NCI-H2171 treated with DMSO at 0.1 percent for 48 hours (cell line): Measurements from ENCODE around the gene ZNF682.
"Not testable (repeated sequence)": the region's sequence is repeated elsewhere in the genome, so short reads cannot be mapped to it uniquely, and the experiment has no call there.

Experiments used
- DNase-seq: peaks from one replicate; lab custom pipeline; 2025; lab: John Stamatoyannopoulos, UW

The ZNF682 gene

DNA sequence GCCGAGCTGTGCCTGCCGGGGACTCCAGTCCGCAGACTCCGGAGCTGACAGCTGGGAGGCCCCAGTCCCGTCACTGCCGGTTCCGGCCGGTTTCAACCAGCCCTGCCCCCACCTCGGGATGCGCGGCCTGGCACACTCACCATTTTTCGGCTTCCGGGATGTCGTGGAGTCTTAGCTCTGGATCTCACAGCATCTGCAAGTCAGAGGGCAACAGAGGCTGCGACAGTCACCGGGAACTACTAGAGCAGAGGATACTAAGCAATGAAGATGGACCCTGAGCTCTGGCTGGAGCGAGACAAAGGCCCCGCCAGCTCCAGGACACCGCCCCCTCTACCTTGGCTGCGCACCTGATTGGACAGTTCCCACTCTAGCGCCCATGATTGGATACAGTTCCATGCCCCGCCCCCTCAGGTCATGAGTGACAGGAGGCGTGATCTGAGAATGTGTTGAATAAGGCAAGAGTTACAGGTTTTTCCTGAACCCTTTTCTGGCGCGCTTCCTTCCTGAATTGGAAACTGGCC is at the start of gene ZNF682:
TSS of gene ZNF682 (minus strand) at position 303 of the 521 bp plus-strand sequence. CDS start at position 143, 160 bp downstream.
- peak; percentile 96 for DNase-seq

DNA sequence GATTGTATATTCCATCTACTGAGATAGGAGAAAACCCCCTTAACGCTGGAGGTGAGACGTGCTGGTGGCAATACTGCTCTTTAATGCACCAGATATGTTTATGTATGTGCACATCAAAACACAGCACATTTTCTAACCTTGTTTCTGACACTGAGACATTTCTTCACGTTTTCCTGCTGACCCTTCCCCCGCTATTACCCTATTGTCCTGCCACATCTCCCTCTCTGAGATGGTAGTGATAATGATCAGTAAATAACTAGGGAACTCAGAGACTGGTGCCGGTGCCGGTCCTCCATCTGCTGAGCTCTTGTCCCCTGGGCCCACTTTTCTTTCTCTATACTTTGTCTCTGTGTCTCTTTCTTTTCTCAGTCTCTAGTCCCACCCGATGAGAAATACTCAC is 43.6 kb upstream of the ZNF682 start:
- peak; percentile 2 for DNase-seq

DNA sequence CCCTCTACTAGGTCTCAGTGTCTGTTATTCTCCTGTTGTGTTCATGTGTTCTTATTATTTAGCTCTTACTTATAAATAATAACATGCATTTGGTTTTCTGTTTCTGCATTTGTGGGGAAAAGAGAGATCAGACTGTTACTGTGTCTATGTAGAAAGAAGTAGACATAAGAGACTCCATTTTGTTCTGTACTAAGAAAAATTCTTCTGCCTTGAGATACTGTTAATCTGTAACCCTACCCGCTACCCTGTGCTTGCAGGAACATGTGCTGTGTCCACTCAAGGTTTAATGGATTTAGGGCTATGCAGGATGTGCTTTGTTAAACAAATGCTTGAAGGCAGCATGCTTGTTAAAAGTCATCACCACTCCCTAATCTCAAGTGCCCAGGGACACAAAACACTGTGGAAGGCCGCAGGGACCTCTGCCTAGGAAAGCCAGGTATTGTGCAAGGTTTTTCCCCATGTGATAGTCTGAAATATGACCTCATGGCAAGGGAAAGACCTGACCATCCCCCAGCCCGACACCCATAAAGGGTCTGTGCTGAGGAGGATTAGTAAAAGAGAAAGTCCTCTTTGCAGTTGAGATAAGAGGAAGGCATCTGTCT is 43.0 kb upstream of the ZNF682 start:
- not testable (repeated sequence) for DNase-seq

DNA sequence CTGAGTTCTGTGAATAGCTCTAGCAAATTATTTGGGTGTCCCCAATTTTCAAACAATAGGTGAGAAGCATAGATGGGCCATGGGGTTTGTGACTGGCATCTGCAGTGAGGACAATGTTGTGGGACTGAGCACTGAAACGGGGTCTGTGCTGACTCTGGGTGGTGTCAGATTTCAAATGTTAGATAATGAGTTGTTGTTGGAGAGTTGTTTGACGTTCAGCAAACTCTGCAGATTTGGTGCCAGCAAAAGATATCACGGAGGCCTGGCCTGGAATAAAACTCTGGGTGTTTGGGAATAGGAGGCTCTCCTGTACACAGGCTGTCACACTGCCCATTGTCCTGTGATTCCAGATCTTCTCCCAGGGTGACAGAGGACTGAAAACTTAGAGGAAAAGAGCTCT is 41.4 kb upstream of the ZNF682 start:
- DNase-seq: no peak

DNA sequence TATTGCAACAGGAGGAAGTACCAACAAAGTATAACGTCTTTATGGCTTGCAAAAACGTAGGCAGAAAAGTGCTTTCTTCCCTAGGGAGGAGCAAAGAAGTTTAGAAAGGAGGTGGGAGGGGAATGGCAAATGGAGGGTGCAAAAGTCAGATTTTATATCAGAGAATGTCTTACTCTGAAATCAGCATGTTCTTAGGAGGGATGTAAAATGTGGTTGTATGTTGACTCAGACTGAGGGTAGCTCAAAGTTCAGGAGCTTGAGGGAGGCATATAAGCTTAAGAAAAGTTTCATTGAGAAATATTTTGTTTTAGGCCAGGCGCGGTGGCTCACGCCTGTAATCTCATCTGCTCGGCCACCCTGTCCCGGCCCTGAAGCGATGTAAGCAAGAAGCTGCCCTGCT is 40.2 kb upstream of the ZNF682 start:
- no peak for DNase-seq

DNA sequence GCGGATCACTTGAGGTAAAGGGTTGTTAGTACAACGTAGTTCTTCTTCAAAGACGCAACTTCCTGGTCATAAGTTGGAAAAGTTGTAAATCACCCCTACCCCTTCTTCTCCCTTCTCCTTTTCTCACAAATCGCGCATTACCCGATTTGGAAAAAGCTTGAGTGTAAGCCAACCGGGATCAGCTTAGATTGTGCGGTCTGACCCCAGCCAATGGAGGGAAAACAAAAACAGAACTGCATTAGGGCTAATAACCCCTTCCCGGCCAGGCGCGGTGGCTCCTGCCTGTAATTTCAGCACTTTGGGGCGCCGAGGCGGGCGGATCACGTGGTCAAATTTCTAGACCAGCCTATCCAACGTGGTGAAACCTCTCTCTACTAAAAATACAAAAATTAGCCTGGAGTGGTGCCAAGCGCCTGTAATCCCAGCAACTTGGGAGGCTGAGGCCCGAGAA is 39.3 kb upstream of the ZNF682 start:
- DNase-seq: no peak

DNA sequence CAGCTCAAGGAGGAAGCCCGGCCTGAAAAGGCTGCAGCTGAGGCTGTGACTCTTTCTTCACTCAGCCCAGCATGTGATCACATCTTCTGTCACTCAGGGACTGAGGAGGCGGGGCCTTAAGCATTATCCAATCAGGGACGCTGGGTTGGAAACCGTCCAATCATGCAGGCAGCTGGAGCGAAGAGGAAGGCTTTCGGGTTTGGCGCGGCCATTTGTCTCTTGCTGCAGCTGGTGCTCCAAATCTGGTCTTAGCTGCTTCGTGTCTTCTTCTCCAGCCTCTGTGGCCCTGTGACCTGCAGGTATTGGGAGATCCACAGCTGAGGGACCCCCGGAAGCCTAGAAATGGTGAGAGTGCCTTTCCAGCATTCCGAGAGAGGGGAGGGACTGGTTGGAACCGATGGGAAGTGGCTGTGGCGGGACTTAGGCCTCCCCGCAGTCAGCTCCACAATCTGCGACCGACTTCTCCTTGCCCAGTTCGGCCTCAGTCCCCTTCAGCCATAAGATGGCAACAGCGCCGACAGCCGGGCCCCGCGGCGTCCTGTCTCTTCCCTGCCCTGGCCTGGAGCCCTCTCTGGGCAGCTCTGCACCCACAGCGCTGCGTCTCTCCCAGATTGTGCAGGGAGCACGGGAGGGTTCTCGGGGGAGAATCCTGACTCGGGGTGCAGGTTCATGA is 38.6 kb upstream of the ZNF682 start, which contains the start of gene ZNF90:
TSS of gene ZNF90 (plus strand) at position 210 of the 673 bp plus-strand sequence. CDS start at position 343, 133 bp downstream.
- DNase-seq: peak; percentile 56

DNA sequence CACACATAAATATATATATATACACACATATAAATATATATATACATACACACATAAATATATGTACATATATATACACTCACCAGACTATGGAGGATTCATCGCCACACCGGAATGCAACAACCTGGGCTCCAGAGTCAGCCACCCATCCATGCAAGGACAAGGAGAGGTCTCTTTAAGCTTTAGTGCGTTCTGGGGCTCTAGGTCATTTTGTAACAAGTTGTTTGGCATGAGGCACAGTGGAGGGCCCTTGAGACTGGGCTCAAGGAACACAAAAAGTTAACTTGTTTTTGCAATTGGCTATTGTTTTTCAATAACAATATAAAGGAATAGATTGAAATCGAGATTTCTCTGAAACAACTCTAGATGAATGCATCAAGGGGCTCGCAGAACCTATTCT is 33.6 kb upstream of the ZNF682 start:
- DNase-seq: no peak

DNA sequence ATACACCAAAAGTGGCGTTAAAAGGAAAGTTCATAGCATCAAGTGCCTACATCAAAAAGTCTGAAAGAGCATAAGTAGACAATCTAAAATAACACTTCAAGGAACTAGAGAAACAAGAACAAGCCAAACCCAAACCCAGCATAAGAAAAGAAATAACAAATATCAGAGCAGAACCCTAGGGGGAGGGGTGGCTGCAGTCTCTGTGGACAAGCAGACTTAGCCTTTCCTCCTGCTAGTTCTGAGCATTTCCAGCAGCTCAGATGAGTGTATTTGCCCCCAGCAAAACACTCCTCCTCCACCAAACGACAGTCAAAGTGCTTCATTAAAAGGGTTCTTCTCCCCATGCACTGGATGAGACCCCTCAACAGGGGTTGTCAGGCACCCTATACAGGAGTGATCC is 31.4 kb upstream of the ZNF682 start:
- DNase-seq: no peak

DNA sequence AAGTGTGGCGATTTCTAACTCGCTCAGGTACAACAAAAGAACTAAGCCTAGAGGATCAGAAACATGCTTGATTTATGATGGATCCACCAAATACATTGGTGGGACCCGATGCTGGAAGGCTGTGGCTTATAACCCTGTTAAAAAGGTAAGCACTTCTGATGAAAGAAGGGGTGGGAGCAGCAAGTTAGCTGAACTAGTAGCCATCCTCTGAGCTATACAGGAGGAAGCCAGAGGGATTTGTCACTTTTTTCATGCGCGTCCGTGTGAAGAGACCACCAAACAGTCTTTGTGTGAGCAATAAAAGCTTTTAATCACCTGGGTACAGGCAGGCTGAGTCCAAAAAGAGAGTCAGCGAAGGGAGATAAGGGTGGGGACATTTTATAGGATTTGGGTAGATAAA is 29.3 kb upstream of the ZNF682 start:
- not testable (repeated sequence) for DNase-seq

DNA sequence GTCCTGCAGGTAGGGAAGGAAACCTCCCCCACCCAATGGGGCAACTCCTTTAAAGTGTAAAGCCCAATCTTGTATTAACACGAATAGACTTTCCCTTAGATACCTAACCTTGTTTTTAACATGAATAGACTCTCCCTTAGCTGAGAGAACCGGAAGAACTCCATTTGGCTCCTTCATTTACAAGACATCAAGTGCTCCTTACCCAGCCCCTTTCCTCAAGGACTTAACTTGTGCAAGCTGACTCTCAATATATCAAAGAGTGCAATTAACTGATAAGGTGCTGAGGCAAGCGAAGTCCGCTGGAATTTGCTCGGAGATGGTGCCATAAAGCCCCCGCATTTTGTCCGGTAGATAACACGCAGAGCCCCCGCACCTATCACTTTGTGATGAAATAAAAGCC is 28.6 kb upstream of the ZNF682 start:
- no peak for DNase-seq

DNA sequence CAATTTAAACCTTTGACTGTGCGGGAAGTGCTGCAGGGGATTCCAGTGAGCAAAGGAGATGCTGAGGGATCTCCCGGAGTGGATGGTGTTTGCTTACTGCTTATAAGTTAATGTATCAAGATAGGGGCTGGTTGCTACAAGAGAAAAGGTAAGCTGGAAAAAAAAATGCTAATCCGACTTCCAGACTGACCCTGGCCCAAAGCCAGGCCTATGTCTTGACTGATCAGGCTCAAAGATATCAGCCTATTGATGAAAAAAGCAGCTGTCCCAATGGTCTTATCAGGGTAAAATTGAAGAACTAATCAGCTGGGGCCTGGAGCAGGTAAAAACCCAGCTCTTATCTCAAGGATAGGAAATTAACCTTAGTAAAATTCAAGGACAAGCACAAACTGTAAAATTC is 27.6 kb upstream of the ZNF682 start:
- no peak for DNase-seq

DNA sequence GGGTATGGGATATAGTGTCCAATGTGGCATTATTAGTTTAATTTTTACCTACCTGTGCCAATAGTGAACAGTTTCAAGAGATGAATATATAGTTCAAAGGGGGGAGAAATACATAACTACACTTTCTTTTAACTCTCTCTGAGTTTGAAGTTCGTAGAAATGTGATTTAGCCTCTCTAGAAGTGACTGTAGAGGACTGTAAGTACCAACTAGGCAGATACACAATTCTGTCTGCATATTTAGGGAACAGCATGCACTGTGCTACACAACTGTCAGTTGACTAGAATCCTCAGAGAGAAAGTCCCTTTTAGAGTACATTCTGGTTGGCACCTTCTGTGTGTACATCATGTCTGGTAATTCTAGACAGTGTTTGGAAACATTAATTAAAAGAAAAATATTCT is 21.0 kb upstream of the ZNF682 start:
- no peak for DNase-seq

DNA sequence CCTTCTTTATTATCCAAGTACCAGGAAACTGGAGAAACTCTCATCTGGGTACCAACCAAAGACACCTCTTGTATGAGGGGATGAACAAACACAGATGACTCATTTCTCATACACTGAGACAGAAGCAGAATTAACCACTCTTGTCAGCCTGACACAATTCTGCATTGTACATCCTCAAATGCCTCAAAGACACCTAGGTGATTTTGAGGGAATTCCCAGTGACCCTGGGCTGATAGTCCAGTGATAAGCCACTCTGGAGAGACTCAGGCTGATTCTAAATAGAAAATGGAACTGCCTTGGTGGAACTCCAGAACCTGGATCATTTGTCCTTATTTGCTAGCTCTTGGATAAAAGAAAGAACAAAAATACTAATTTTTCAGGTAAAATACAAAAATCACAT is 19.4 kb upstream of the ZNF682 start:
- DNase-seq: not testable (repeated sequence)

DNA sequence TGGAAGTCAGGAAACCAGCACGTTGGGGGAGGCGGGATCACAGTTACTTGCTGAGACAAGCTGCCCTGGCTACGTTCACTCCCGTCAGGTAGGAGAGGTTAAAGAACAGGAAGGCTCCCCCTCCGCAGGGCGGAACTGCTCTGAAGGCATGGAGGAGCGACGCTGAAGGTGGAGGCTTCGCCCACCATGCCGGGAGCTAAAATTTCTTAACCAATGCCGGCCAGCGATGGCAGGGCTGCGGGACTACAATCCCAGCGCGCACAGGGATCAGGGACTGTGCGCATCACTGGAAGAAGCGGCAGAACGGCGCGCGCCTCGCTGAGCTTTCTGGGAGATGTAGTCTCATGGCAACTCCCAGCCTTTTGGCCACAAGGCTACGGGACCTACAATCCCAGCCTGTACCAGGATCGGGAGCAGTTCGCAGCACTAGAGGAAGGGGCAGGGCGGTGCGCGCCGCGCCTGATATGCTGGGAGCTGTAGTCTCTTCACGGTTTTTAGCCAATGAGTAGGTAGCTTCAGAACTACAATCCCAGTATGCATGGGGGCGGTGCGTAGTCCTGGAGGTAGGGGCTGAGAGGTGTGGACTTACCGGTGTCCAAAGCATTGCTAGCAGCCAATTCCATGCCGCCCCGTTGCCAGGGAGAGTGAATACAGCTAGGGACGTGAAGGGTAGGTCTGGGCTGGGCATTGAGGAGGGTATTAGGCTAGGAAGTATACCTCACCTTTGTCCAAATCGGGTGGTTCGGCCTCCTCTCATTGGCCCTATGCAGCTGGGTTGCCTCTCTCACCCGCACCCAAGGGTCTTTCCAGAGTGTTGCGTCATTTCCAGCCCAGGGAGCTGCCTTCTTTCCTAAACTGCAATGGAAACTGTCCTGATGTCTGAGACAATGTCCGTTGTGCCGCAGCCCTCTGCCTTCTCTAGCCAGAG is 12.8 kb upstream of the ZNF682 start:
- DNase-seq: peak; percentile 98

DNA sequence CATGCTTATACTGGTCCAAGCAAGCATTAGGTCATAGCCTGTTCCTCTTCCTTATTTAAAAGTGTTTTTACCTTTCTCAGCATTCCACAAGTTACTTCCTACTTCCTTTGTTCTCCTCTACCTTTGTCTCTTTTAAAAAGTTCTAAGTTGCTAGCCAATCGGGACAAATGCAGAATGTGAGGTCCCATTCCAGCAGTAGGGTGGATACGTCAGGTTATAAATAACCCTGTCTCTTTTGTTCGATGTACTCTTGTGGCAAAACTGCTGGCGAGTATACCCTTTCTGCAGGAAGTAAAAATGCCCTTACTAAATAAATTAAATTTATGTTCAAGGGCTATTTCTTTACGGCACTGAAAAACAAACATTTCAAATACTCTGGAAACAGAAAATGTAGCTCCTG is 6.4 kb upstream of the ZNF682 start:
- DNase-seq: not testable (repeated sequence)

DNA sequence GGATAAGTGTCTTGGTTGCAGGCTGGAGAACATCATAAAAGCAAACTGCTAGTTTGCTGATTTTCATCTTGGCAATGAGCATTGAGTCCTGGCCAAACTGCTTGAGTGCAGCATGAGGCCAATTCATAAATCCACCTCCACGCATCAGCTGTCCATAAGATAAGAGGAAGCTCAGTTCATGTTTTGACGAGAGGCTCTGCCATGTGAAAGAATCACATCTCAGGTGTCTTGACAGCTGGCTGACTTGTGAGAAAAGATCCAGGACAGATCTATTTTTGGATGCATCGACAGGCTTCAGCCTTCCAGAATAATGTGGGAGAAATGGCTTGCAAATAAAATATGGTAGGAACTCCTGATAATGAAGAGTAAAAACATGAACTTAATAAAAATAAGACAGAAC is 5.4 kb upstream of the ZNF682 start:
- DNase-seq: peak; percentile 10

DNA sequence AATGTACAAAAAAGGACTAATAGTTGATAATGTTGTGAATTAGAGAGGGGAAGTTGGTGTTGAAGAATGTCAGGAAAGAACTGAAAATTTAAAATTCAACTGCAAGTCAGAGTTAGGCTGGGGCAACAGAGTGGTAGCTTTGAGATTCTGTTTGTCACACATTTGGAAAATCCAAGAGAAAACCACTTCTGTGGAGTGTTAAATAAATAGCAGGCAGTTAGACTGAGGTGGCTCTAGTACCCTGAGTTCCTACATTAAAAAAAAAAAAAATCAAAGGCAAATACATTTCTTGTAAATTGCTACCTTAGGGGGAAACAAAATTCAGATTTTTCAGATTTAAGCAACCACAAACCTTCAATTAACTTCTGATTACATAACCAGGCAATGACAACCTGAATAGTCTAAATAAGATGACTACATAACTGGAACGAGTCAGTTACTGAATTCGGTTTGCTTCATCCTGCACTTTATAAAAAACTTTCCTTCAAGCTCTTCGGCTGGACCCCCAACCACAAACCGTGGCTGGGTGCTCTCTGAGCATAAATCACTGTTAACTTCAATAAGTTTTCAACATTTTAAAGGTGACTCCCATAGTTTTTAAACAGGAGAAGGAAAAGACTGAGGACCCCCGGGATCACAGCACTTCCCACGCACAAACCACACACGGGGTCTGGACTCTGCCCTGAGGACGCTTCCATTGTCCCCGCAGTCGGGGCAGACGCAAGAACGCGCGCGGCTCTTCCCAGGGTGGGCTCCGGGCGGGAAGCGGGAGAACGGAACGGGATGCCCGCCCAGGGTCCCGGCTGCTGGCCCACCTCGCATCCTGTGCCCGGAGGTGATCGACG is 725 bp downstream of the ZNF682 start:
- no peak for DNase-seq

DNA sequence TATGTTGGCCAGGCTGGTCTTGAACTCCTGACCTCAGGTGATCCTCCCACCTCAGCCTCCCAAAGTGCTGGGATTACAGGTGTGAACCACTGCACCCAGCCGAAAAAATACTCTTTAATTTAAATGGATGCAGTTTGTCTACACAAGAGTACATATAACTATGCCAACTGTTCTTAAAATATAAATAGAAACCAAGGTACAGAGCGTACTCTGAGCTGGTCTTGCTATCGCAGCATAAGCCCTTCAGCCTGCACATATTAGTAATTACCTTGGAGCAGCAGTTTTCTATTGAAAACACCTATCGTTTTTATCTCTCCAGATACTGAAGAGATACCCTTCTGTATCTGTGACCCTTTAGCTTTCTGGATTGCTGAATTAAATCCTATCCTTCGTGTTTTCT is 3.4 kb downstream of the ZNF682 start:
- no peak for DNase-seq

DNA sequence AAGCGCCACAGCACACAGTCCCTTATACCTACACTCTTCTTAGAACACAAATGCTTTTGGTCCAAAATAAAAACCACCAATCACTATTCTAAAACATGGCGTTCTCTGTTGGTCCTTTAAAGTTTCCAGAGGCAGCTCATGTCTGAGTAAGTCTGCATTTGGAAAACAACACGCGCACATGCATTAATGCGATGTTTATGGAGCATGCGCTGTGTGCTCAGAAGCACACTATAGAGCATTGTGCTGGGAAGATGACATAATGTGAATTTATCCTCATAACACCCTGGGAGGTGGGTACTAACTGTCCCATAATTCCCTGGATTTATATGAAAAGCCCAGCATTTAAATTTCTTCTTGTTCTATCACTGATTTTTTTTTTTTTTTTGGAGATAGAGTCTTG is 10.7 kb downstream of the ZNF682 start:
- no peak for DNase-seq

DNA sequence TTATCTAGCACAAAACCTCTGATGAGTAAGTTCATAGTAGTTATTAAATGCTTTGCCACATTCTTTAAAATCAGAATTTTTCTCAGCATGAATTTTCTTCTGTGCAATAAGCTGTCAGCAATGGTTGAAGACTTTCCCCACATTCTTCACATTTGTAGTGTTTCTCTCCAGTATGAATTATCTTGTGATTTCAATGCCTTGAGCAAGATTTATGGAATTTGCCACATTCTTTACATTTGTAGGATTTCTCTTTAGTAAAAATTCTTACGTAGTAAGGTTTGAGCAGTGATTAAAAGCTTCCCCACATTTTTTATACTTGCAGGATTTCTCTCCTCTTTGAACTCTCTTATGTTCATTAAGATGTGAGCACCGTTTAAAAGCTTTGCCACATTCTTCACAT is 33.6 kb downstream of the ZNF682 start:
- no peak for DNase-seq
